Heart left ventricle (tissue), 16 donors: Measurements from ENCODE around the gene UBE2Q2. TPM values are rescaled to one million over a fixed set of nuclear protein-coding genes. Genes with fewer than 3 reads are reported as not detected.

Experiments used
- ATAC-seq, 4 donors: fragments of 200-7000 bp; cut with Tn5 transposase; one replicate each; pipeline ENCODE4 v1.9.1; 2020 to 2022; ENCODE audit warnings: moderate library complexity in 4 of 4, mild to moderate bottlenecking in 3 of 4, moderate number of reproducible peaks in 1 of 4
- DNase-seq, 5 donors: peaks; one replicate each; pipeline ENCODE4 v3.0.0-alpha.2; 2020
- H3K27ac ChIP-seq, 12 donors: fragments of 200-600 bp; sonication (generic) in 4 of 12; one replicate each; pipeline versions ENCODE4 v1.5.0 to v1.8.0; 2016 to 2022; ENCODE audit warnings: mild to moderate bottlenecking in 2 of 12
- H3K27me3 ChIP-seq, 9 donors: fragments of 200-600 bp; sonication (generic) in 2 of 9; one replicate each; pipeline versions ENCODE4 v1.5.1 to v1.8.0; 2016 to 2022; ENCODE audit warnings: mild to moderate bottlenecking in 3 of 9
- H3K36me3 ChIP-seq, 9 donors: fragments of 200-600 bp; sonication (generic) in 2 of 9; one replicate each; pipeline versions ENCODE4 v1.5.0 to v1.8.0; 2018 to 2022; ENCODE audit warnings: mild to moderate bottlenecking in 2 of 9
- H3K4me1 ChIP-seq, 12 donors: fragments of 200-600 bp; sonication (generic) in 4 of 12; one replicate each; pipeline versions ENCODE4 v1.5.0 to v1.8.0; 2016 to 2022; ENCODE audit warnings: mild to moderate bottlenecking in 3 of 12
- H3K4me3 ChIP-seq, 12 donors: fragments of 200-600 bp; sonication (generic) in 4 of 12; one replicate each; pipeline versions ENCODE4 v1.5.0 to v1.8.0; 2017 to 2022; ENCODE audit warnings: mild to moderate bottlenecking in 9 of 12, moderate library complexity in 4 of 12
- H3K9me3 ChIP-seq, 12 donors: fragments of 200-600 bp; sonication (generic) in 4 of 12; one replicate each; pipeline versions ENCODE4 v1.5.0 to v1.8.0; 2016 to 2022; ENCODE audit warnings: mild to moderate bottlenecking in 1 of 12
- CTCF ChIP-seq, 12 donors: fragments of 200-600 bp; sonication (generic) in 4 of 12; IDR thresholded peaks; one replicate each; pipeline versions ENCODE4 v1.5.0 to v1.8.0; 2018 to 2022; ENCODE audit warnings: antibody characterized with exemption in 12 of 12, mild to moderate bottlenecking in 5 of 12
- POLR2A ChIP-seq, 2 donors: fragments of 450-650 bp; IDR thresholded peaks; one replicate each; pipeline ENCODE4 v1.6.1; 2017; ENCODE audit warnings: antibody characterized with exemption in 2 of 2, mild to moderate bottlenecking in 2 of 2, moderate library complexity in 2 of 2
- WGBS, 4 donors: extraction: QIAGEN DNeasy Blood & Tissue Kit in 2 of 4; methylation state at CpG; one replicate each; pipeline versions ENCODE4 v1.1.5 to v1.1.7; 2013 to 2018; 5-methylcytosine and 5-hydroxymethylcytosine counted together
- intact Hi-C, 10 donors: fragments of 100-400 bp; cut with DNase I; formaldehyde crosslinking; loops; one replicate each; pipeline versions ENCODE4 v1.11.1 to v1.14.2; 2022
- polyA plus RNA-seq, 2 donors: library from polyadenylated mRNA; stranded (reverse); fragments of 200-250 nt; gene quantifications; one replicate each; pipeline ENCODE4 v1.2.3, GENCODE V29; 2013
- total RNA-seq, 9 donors: library from RNA; depleted of rRNA in 2 of 9; stranded (reverse); fragments of >200 nt in 2 of 9; fragmentation: NEBNext Ultra II Directional in 3 of 9; extraction: Animal tissue kit (Norgen Biotek cat#: 25700) in 3 of 9; gene quantifications; one replicate each; pipeline versions ENCODE4 v1.1.0 to v1.2.4, GENCODE V29; 2016 to 2023
- donor health status: ischemic (EF 13 %, LVEDD 7.1; RV severe dilation, severe dysfunction).
- donor health status: healthy with polysubstance abuse.
- donor health status: DM: no; HTN: yes; CAD: no.
- donor health status: DM: no; HTN: no; CAD: no.
- donor health status: ischemic (EF 25% LVEDD 6.9; RV normal size, moderate dysfunction).
- donor health status: ischemic (EF 25% LVEDD 5.7; RV mildly dilated, moderate dysfunction).
- donor health status: healthy.
- donor health status: DM: yes; HTN: yes; CAD: no.
- donor health status: ischemic (EF 35%, LVEDD 5.7; RV mildly dilated, moderate dysfunction).
- donor health status: nonischemic (EF 11% LVEDD 7.7; RV severe dilation, severe dysfunction).
- donor health status: DM: yes; HTN: yes; CAD: no.
- donor health status: PGD.
- donor health status: ischemic (EF 29% LVEDD 5.4; RV normal size, mild dysfunction).
- donor health status: nonischemic (EF 23%, LVEDD 6.1; RV moderate dilation, normal function).

UBE2Q2 gene
- total and polyA plus RNA-seq, 11 donors: 13.6 to 39.4 (median 28.4) TPM

GRCh38 chr15:75828429-75828828 lies 14.8 kb upstream of the UBE2Q2 start:
- ATAC-seq: no peak
- WGBS, 4 donors: 93 to 97% (median 95%) methylated on average over 9 of the region's 9 CpGs
- no peak for DNase-seq
- H3K27ac ChIP-seq: no peak overlapping the region
- intact Hi-C loops: no loop called here
- H3K36me3 ChIP-seq: no peaks in the 10 kb centered on the region
- TF ChIP-seq CTCF (IDR thresholded peaks at IDR 0.05) (no peak), POLR2A (IDR thresholded peaks at IDR 0.05) (no peak)
- no peak overlapping the region for H3K4me3 ChIP-seq
- H3K27me3 ChIP-seq: no peaks in the 10 kb centered on the region
- H3K4me1 ChIP-seq: no peaks in the 10 kb centered on the region
- H3K9me3 ChIP-seq: no peaks in the 10 kb centered on the region

GRCh38 chr15:75830910-75831805 lies 12.1 kb upstream of the UBE2Q2 start:
- intact Hi-C loops: no loop called here
- Histone ChIP-seq H3K27me3 (no peaks in the 10 kb centered on the region), H3K4me3 (no peak overlapping the region), H3K9me3 (no peaks in the 10 kb centered on the region), H3K27ac (no peak overlapping the region), H3K4me1 (peaks cover 0 to 6% (median 0%) of the 10 kb centered on the region in 12 donors), H3K36me3 (no peaks in the 10 kb centered on the region)
- DNase-seq (no peak), ATAC-seq (no peak)
- no peak for TF ChIP-seq POLR2A (IDR thresholded peaks at IDR 0.05)
- TF ChIP-seq CTCF (IDR thresholded peaks at IDR 0.05): no peak
- 86 to 91% (median 90%) methylated on average over 8 of the region's 8 CpGs for WGBS, 4 donors

GRCh38 chr15:75831806-75832102 lies 11.5 kb upstream of the UBE2Q2 start:
- Histone ChIP-seq H3K4me3 (no peak overlapping the region), H3K27ac (no peak overlapping the region), H3K9me3 (no peaks in the 10 kb centered on the region), H3K4me1 (peaks cover 0 to 12% (median under 1%) of the 10 kb centered on the region in 12 donors), H3K27me3 (no peaks in the 10 kb centered on the region), H3K36me3 (no peaks in the 10 kb centered on the region)
- no peak for DNase-seq
- 69 to 82% (median 75%) methylated on average over 1 of the region's 1 CpG for WGBS, 4 donors
- no peak for ATAC-seq
- no peak for TF ChIP-seq POLR2A (IDR thresholded peaks at IDR 0.05)
- TF ChIP-seq CTCF (IDR thresholded peaks at IDR 0.05): no peak
- intact Hi-C loops: no loop called here

GRCh38 chr15:75832114-75832513 lies 11.1 kb upstream of the UBE2Q2 start:
- TF ChIP-seq POLR2A (IDR thresholded peaks at IDR 0.05): no peak
- no peak for TF ChIP-seq CTCF (IDR thresholded peaks at IDR 0.05)
- no peaks in the 10 kb centered on the region for H3K36me3 ChIP-seq
- ATAC-seq (no peak), DNase-seq (no peak)
- intact Hi-C loops: no loop called here
- WGBS, 4 donors: 62 to 76% (median 73%) methylated on average over 3 of the region's 3 CpGs
- H3K9me3 ChIP-seq: no peaks in the 10 kb centered on the region
- H3K4me1 ChIP-seq: peaks cover 0 to 16% (median 2%) of the 10 kb centered on the region in 12 donors
- H3K4me3 ChIP-seq: no peak overlapping the region
- H3K27me3 ChIP-seq: no peaks in the 10 kb centered on the region
- no peak overlapping the region for H3K27ac ChIP-seq
